AG10803 (cell line): ENCODE data around the gene CSRP1.
"Not testable (repeated sequence)": the region's sequence is repeated elsewhere in the genome, so short reads cannot be mapped to it uniquely, and the experiment has no call there.

Experiments used
- DNase-seq: peaks from one replicate; pipeline ENCODE4 v3.0.0; 2010; ENCODE audit warnings: low read depth
- H3K4me3 ChIP-seq: 2 replicates; pipeline ENCODE4 v1.5.1; 2011; ENCODE audit warnings: mild to moderate bottlenecking, low read length, control low read depth
- TF ChIP-seq, protein P1 (sequence below): conservative IDR thresholded peaks from 2 replicates; pipeline ENCODE4 v1.5.1; 2011; ENCODE audit warnings: mild to moderate bottlenecking, low read length, control low read depth, inconsistent platforms

The CSRP1 gene

DNA sequence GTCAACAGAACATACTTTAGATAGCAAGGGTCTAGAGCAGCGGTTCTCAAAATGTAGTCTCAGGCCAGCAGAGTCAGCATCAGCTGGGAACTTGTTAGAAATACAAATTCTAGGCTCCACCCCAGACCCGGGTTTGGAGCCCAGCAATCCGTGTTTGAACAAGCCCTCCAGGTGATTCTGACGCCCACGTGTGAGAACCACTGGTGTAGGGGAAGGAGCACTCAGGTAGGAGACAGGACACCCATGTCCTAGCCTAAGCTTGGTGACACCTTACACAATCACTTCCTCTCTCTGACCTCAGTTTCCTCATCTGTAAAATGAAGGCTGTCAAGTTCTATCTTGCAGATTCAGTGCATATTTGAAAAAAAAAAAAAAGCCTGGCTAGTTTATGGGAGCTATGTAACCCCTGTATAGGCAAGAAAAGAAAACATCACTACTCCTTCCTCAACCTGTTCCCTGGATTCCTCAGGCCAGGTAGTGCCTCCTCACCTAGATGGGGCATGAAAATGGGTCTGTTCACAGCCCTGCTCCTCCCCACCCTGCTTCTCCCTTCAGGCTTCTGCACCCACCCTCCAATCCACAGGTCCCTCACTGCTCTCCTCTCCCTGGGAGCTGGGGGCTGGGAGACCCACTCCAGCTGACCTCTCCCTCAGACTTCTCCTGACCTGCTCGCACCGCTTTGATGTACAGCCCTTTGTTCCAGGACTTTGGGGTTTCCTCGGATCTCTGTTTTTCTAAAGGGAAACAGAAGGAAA is 30.8 kb downstream of the CSRP1 start:
- no peak for DNase-seq
- TF ChIP-seq, protein P1, sequence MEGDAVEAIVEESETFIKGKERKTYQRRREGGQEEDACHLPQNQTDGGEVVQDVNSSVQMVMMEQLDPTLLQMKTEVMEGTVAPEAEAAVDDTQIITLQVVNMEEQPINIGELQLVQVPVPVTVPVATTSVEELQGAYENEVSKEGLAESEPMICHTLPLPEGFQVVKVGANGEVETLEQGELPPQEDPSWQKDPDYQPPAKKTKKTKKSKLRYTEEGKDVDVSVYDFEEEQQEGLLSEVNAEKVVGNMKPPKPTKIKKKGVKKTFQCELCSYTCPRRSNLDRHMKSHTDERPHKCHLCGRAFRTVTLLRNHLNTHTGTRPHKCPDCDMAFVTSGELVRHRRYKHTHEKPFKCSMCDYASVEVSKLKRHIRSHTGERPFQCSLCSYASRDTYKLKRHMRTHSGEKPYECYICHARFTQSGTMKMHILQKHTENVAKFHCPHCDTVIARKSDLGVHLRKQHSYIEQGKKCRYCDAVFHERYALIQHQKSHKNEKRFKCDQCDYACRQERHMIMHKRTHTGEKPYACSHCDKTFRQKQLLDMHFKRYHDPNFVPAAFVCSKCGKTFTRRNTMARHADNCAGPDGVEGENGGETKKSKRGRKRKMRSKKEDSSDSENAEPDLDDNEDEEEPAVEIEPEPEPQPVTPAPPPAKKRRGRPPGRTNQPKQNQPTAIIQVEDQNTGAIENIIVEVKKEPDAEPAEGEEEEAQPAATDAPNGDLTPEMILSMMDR, result no peak
- no peak overlapping the region for H3K4me3 ChIP-seq

DNA sequence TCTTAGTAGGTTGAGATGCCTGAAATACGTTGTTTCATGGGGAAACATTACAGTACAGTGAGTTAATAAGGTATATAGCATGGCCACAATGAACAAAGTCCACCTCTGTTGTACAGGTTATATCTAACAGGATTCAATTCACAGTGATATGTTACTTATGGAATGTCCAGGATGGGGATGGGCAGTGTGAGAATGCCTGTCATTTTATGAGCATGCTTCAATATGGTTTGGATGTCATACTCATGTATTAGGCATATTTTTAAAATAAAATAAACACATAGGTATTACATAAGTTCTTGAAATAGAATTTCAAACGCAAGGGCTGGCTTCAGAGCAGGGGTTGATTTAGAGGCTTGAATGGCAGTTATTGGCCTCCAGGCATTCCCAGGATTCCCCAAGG is 31.8 kb downstream of the CSRP1 start:
- TF ChIP-seq, protein P1, result no peak
- H3K4me3 ChIP-seq, result no peak overlapping the region
- DNase-seq, result peak; percentile 45

DNA sequence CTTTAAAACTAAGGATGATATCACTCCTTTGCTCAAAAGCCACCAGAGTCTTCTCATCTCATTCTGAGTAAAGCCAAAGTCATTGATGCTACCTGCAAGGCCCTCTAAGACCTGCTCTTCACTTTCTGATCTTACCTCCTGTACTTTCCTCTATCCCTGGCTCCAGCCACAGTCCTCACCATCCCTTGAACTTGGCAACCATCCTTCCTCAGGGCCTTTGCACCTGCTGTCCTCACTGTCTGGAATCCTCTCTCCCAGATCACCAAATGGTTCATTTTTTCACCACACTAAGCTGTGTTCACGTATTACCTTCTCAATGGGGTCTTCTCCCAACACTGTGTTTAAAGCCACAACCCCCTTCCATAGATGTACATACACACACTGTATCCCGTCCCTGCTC is 33.6 kb downstream of the CSRP1 start:
- no peak for DNase-seq
- TF ChIP-seq, protein P1, result no peak
- no peak overlapping the region for H3K4me3 ChIP-seq

GRCh38 chr1:201472321-201472720 is 34.6 kb downstream of the CSRP1 start:
- not testable (repeated sequence) for DNase-seq, H3K4me3 ChIP-seq

DNA sequence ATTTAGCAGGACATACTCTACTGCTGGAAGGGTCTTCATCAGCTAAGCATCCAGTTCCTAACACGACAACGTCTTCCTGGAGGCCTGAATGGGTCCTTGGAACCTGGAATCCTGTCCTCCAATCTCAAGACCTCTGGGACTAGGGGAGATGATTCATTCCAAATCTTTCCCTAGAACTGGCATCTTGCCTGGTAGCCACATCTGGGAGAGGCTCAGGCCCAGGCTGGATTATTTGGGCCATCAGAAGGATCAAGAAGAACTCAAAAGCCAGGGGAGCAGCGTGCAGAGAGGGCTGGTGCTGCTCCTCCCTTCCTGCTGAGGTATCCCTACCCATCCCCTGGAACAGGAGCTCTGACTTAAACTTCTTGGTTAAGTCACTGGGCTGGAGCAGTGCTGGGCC is 35.2 kb downstream of the CSRP1 start:
- no peak overlapping the region for H3K4me3 ChIP-seq
- DNase-seq, result peak; percentile 89
- TF ChIP-seq, protein P1, result no peak

DNA sequence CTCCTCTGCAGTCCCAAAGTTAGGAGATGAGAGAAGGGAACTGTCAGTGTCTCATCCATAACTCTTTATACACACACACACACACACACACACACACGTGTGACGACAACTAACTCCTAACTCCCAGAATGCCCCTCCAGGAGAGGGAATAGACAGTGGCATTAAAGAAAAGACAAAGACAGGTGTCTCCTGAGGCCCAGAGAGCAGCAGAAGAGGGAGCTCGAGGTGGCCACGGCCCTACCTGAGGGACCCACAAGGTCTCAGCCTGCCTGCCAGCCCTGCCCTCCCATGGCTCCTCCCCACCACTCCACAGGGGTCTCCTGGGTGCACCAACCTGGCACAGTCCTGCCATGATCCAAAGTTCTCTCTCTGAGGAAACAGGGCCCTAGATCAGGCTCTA is 36.3 kb downstream of the CSRP1 start:
- no peak overlapping the region for H3K4me3 ChIP-seq
- DNase-seq, result no peak
- TF ChIP-seq, protein P1, result no peak

DNA sequence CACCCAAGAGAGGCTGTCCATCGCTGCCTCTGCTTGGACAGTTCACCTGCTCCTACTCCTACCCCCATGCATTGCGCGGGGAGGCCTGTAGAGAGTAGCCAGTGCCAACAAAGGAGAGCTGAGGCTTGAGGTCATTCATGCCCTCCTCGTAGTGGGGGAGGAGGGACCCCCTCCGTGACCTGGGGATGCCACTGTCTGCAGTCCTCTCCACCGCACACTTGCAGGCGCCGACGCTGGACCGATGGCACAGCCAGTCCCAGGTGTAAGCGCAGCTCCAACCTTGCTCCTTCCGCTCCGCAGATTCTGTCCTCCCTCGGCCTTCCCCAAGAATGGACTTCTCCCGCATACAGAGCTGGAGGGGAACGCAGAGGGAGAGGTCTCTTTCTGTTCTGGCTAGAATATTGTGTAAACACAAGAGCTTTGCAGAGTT is 37.3 kb downstream of the CSRP1 start:
- H3K4me3 ChIP-seq, result peak overlapping the region; percentile 59
- TF ChIP-seq, protein P1, result no peak
- DNase-seq, result no peak
